ENCODE results near the gene FAT1. TPM values are rescaled to one million over a fixed set of nuclear protein-coding genes. Genes with fewer than 3 reads are reported as not detected.

FAT1 gene, protein sequence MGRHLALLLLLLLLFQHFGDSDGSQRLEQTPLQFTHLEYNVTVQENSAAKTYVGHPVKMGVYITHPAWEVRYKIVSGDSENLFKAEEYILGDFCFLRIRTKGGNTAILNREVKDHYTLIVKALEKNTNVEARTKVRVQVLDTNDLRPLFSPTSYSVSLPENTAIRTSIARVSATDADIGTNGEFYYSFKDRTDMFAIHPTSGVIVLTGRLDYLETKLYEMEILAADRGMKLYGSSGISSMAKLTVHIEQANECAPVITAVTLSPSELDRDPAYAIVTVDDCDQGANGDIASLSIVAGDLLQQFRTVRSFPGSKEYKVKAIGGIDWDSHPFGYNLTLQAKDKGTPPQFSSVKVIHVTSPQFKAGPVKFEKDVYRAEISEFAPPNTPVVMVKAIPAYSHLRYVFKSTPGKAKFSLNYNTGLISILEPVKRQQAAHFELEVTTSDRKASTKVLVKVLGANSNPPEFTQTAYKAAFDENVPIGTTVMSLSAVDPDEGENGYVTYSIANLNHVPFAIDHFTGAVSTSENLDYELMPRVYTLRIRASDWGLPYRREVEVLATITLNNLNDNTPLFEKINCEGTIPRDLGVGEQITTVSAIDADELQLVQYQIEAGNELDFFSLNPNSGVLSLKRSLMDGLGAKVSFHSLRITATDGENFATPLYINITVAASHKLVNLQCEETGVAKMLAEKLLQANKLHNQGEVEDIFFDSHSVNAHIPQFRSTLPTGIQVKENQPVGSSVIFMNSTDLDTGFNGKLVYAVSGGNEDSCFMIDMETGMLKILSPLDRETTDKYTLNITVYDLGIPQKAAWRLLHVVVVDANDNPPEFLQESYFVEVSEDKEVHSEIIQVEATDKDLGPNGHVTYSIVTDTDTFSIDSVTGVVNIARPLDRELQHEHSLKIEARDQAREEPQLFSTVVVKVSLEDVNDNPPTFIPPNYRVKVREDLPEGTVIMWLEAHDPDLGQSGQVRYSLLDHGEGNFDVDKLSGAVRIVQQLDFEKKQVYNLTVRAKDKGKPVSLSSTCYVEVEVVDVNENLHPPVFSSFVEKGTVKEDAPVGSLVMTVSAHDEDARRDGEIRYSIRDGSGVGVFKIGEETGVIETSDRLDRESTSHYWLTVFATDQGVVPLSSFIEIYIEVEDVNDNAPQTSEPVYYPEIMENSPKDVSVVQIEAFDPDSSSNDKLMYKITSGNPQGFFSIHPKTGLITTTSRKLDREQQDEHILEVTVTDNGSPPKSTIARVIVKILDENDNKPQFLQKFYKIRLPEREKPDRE (N-terminal part only)
- 56.9 and 113 TPM in 2 replicates for total RNA-seq

DNA sequence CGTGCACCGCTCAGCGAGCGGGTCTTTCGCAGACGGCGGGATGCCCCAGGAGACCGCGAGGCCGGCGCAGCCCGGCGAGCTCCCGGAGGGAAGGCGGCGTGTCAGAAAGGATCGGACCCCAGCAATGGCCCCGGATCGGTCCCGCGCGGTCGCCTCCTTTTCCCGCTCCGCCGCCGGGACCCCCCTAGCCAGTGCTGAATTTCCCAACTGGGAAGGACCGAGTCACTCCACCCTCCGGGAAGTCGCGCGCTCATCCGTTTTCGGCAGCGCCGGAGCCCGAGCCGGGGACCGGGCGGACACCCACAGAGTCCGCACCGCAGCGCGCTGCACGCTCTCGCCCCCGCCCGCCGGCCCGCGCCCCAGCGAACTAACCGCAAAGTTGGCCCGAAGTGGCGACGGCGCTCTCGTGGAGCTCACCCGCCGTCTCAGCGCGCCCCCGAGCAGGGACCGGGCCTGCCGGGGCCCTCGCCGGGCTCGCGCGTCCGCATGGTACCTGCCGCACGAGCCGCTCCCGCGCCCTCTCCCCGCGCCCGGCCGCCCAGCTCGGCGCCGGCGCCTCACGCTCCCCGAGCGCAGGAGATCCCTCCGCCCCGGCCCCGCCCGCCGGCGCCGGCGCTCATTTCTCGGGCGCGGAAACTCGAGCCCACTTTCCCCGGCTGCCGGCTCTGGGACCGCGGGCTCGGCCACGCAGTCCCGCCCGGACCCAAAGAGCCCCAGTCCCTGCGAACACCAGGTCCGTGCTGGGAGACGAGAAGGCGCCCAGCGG, at the start of gene FAT1:
Gene FAT1 (minus strand): TSS at position 565 of the 766 bp plus-strand sequence. CDS start 14,029 bp downstream, outside the sequence.

DNA sequence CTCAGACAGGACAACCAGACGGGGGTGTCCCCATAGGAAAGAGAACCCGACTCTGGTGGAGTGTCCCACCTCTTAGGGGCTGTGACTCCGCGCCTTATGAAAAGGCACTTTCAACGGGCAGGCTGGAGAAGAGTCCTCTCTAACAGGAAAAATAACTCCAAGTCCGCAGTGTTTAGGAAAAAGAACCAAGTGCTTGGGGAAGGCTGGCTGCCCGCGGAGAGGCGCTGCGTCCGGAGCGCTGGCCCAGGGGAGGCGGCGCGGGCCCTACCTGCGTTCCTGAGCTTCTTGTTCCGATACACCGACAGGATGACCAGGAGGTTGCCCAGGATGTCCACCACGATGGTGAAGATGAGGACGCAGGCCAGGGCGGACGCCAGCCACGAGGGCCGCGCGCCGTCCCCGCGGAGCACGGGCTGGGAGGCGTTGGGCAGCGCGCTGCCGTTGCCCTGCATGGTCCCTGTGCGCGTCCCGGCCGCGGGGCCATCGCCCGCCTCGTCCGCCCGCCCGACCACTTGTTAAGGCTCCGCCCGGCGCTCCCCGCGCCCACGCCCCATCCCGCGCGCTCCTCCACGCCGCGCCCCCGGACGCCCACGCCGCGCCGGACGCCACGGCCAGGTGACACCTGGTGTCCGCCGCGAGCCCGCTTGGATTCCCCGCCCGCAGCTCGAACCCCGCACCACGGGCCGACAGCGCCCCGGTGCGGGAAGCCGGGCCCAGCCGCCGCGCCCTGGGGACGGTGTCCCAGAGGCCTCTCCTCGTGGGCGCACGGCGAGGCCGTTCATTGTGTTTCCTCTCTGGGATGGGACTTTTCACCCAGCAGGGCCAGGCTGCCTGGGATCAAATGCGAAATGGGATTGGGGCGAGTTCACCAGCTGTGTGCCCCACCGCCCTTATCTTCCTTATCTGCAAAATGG, 168.5 kb downstream of the FAT1 start, which contains the start of gene MTNR1A:
Gene MTNR1A (minus strand): TSS at position 654 of the 914 bp plus-strand sequence. CDS start 202 bp downstream, at position 452.

Other genes with a start within 250 kb of the FAT1 start
- gene MTNR1A, start 168.3 kb downstream of the FAT1 start, total RNA-seq: not detected in 2 replicates

All from cardiac atrium fibroblast (primary cell).